PC-9 (cell line): ENCODE data around the gene TRIP6. TPM values are rescaled to one million over a fixed set of nuclear protein-coding genes. Genes with fewer than 3 reads are reported as not detected.
A peak's percentile ranks its signal among the peaks of the same experiment; 100 is the strongest.

ENCODE experiments used
- BruUV-seq: library from RNA; stranded (reverse); fragments of 400-500 nt; replicated peaks from 2 replicates; lab custom pipeline; 2021; lab: Mats Ljungman, UMichigan
- CTCF ChIA-PET: fragments of 300-600 bp; sonication (Branson Sonifier 250); formaldehyde crosslinking; loops from one replicate; lab custom pipeline; 2022; ENCODE audit warnings: antibody characterized with exemption; lab: Charles Lee
- POLR2A ChIA-PET: fragments of 300-600 bp; sonication (Branson Sonifier 250); formaldehyde crosslinking; loops from one replicate; lab custom pipeline; 2022; ENCODE audit warnings: antibody characterized with exemption; ENCODE audit not compliant: unreplicated experiment; lab: Charles Lee
- DNase-seq, 2 experiments: peaks; one replicate each; pipeline versions ENCODE4 v3.0.0 to v3.0.0-alpha.2; 2015 to 2022; ENCODE audit warnings: mixed read lengths in 1 of 2
- H2AFZ ChIP-seq: fragments of 200-600 bp; sonication (generic); 2 replicates; pipeline ENCODE4 v1.8.1; 2017; ENCODE audit warnings: antibody characterized with exemption
- H3F3A ChIP-seq: fragments of 200-600 bp; sonication (generic); 2 replicates; pipeline ENCODE4 v1.8.1; 2017; ENCODE audit warnings: antibody characterized with exemption, mild to moderate bottlenecking, low read depth; ENCODE audit not compliant: insufficient read depth
- H3K27ac ChIP-seq: fragments of 200-600 bp; sonication (generic); 2 replicates; pipeline ENCODE4 v1.6.1; 2016; ENCODE audit warnings: mixed run types
- H3K27me3 ChIP-seq: fragments of 200-600 bp; sonication (generic); 2 replicates; pipeline ENCODE4 v1.6.1; 2016; ENCODE audit warnings: low read depth, mixed run types; ENCODE audit not compliant: insufficient read depth
- H3K36me3 ChIP-seq: fragments of 200-600 bp; sonication (generic); 2 replicates; pipeline ENCODE4 v1.6.1; 2016; ENCODE audit warnings: low read depth, mixed run types
- H3K4me1 ChIP-seq: fragments of 200-600 bp; sonication (generic); replicated peaks from 2 replicates; pipeline ENCODE4 v1.6.1; 2016; ENCODE audit warnings: mixed run types; ENCODE audit not compliant: insufficient read depth
- H3K4me2 ChIP-seq: fragments of 200-600 bp; sonication (generic); 2 replicates; pipeline ENCODE4 v1.6.1; 2017; ENCODE audit warnings: mixed run types
- H3K4me3 ChIP-seq: fragments of 200-600 bp; sonication (generic); 2 replicates; pipeline ENCODE4 v1.6.1; 2016; ENCODE audit warnings: mixed run types
- H3K79me2 ChIP-seq: fragments of 200-600 bp; sonication (generic); 2 replicates; pipeline ENCODE4 v1.6.1; 2017; ENCODE audit warnings: low read depth, mixed run types
- H3K9me2 ChIP-seq: fragments of 200-600 bp; sonication (generic); 2 replicates; pipeline ENCODE4 v1.8.1; 2017; ENCODE audit warnings: mild to moderate bottlenecking; ENCODE audit not compliant: insufficient read depth
- H3K9me3 ChIP-seq: fragments of 200-600 bp; sonication (generic); 2 replicates; pipeline ENCODE4 v1.8.1; 2016; ENCODE audit warnings: low read depth; ENCODE audit not compliant: insufficient read depth
- H4K20me1 ChIP-seq: fragments of 200-600 bp; sonication (generic); 2 replicates; pipeline ENCODE4 v1.8.1; 2017; ENCODE audit not compliant: insufficient read depth
- EZH2 ChIP-seq: fragments of 200-600 bp; sonication (generic); IDR thresholded peaks from 2 replicates; pipeline ENCODE4 v1.8.0; 2017; ENCODE audit warnings: antibody characterized with exemption, low read depth
- intact Hi-C: fragments of 100-400 bp; cut with micrococcal nuclease; formaldehyde crosslinking; loops from one replicate; pipeline ENCODE4 v1.10.0; 2022; ENCODE audit not compliant: unreplicated experiment
- total RNA-seq: library from RNA; stranded (reverse); gene quantifications from 2 replicates; pipeline ENCODE4 v1.2.3, GENCODE V29; 2021
- TF ChIP-seq, protein P1 (sequence below): fragments of 200-600 bp; sonication (generic); conservative IDR thresholded peaks from 2 replicates; pipeline ENCODE4 v1.6.1; 2017; ENCODE audit warnings: mixed run types, antibody characterized with exemption, mild to moderate bottlenecking, moderate library complexity

The TRIP6 gene
- total RNA-seq, 1 experiment from 2014 or later: 89.3 TPM

DNA sequence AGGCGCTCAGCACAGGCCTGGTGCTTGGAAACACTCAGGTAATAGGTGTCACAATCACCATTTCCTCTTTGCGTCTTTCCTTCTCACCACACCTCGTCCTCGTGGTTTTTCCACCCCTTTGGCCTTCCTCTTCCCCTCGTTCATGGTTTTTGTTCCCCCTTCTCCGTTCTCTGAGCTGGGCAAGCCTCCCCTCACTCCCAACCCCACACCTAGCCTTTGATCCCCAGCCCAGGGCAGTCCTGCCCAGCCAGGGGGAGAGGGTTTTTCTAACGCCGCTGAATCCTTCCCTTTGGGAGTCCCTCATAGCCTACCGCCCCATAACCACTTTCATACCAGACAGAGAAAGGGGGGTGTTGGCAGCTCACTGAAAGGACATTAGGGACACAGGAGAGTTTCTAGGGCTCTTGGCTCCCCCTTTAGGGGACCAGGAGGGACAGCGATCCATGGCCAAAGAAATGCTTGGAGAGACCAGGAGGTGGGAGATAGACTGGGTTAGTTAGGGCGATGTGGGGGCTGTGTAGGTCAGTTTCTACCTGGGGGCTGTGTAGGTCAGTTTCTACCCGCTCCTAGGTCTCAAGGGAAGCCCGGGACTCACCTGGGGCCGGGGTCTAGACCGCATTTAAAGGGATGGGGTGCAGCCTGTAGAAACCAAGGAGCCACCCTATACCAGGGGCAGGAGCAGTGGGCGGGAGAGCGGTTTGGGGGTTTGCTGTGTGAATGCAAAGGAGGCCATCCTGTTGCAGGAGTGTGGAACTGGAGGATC lies 41.3 kb upstream of the TRIP6 start:
- H2AFZ ChIP-seq: no peak overlapping the region; the same call in 1 of the 2 replicates

DNA sequence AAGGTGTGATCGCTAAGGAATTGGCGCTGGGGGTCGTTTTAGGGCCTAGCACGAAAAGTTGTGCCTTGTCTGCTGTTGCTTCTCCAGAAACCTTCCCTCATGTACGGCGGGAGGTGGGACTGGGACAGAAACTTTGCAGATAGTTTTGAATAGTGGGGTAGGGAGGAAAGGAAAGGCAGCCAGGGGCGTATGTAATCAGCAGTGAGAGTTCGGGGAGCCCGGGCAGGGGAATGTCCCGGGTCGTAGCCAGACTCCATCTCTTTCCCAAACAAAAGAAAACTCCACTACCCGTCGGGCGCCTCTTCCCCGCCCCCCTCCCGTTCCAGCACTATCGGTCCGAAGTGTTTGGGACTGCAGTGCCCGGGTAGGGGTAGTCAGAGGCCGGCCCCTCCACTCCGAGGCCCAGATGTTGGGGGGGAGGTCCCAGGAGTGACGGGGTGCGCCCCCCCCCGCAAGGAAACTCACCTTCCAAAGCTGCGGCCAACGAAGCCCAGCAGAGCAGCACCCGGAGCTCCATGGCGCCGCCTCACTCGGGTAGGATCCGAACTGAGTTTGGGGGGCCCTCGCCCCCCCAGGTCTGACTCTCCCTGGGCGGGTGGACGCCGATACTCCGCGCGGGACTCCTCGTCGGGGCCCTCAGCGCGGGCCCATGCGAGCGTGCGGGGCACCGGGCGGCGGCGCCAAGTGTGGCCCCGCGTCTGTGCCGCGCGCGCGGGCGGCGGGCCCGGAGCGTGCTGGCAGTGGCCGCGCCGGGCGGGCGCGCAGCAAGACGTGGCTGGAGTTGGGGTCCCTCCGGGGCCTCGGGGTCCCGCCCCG lies 40.5 kb upstream of the TRIP6 start:
- Histone ChIP-seq H3K4me3 (peak overlapping the region; percentile 68), H3F3A (no peaks in the 10 kb centered on the region), H3K9me3 (no peaks in the 10 kb centered on the region), H4K20me1 (0 out of 2 replicates have a peak, but pooled peaks cover 6% of the 10 kb centered on the region), H3K9me2 (no peaks in the 10 kb centered on the region), H3K27me3 (no peaks in the 10 kb centered on the region), H3K27ac (no peak overlapping the region), H3K79me2 (peaks cover 4% of the 10 kb centered on the region; the same call in 1 of the 2 replicates), H3K4me2 (peak overlapping the region; percentile 86), H2AFZ (peak overlapping the region; percentile 87), H3K36me3 (no peaks in the 10 kb centered on the region), H3K4me1 (peaks cover 12% of the 10 kb centered on the region; the same call in 1 of the 2 replicates)
- DNase-seq: peak in 1 of 2 experiments; percentile 8
- BruUV-seq: no TSS peak
- ChIA-PET CTCF (interaction anchor here (0.6 to 1.9 kb wide), 14 partner anchors 9 to 680 kb away, joined by 3 to 14 read pairs (median 6); partner anchors contain the start of genes EPO, POP7 and SLC12A9), POLR2A (interaction anchor here (0.6 to 1.2 kb wide), 7 partner anchors 10 to 310 kb away, joined by 4 to 33 read pairs (median 8); partner anchors contain the start of genes POP7 and SLC12A9)
- TF ChIP-seq EZH2: no peak
- TF ChIP-seq, protein P1, sequence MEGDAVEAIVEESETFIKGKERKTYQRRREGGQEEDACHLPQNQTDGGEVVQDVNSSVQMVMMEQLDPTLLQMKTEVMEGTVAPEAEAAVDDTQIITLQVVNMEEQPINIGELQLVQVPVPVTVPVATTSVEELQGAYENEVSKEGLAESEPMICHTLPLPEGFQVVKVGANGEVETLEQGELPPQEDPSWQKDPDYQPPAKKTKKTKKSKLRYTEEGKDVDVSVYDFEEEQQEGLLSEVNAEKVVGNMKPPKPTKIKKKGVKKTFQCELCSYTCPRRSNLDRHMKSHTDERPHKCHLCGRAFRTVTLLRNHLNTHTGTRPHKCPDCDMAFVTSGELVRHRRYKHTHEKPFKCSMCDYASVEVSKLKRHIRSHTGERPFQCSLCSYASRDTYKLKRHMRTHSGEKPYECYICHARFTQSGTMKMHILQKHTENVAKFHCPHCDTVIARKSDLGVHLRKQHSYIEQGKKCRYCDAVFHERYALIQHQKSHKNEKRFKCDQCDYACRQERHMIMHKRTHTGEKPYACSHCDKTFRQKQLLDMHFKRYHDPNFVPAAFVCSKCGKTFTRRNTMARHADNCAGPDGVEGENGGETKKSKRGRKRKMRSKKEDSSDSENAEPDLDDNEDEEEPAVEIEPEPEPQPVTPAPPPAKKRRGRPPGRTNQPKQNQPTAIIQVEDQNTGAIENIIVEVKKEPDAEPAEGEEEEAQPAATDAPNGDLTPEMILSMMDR: no peak
- intact Hi-C loops: loop anchor here (1.0 to 10.0 kb wide), 10 partner anchors 10 to 282 kb away; partner anchors contain the start of genes FBXO24, GIGYF1, LRCH4 and SLC12A9

More for the DNA sequence above, 41.3 kb upstream of the TRIP6 start:
- H3K27me3 ChIP-seq: no peaks in the 10 kb centered on the region
- peak overlapping the region; percentile 68 for H3K4me3 ChIP-seq
- peak overlapping the region; percentile 86 for H3K4me2 ChIP-seq
- TF ChIP-seq, protein P1: peak; percentile 69
- TF ChIP-seq EZH2: no peak
- H3K36me3 ChIP-seq: no peaks in the 10 kb centered on the region
- ChIA-PET POLR2A (interaction anchor here (0.6 kb wide), 1 partner anchor 356 kb away, joined by 7 read pairs; no protein-coding TSS in a partner anchor), CTCF (interaction anchor here (0.5 to 1.5 kb wide), 5 partner anchors 10 to 120 kb away, joined by 3 to 9 read pairs (median 3); partner anchors contain the start of gene POP7)
- TSS peak; percentile 71 for BruUV-seq
- DNase-seq: peak in 1 of 2 experiments; percentile 54
- no peaks in the 10 kb centered on the region for H3F3A ChIP-seq
- no peak overlapping the region for H3K27ac ChIP-seq
- H3K9me2 ChIP-seq: no peaks in the 10 kb centered on the region
- H3K79me2 ChIP-seq: peaks cover 4% of the 10 kb centered on the region; the same call in 1 of the 2 replicates
- no peaks in the 10 kb centered on the region for H3K9me3 ChIP-seq
- peaks cover 12% of the 10 kb centered on the region; the same call in 1 of the 2 replicates for H3K4me1 ChIP-seq
- H4K20me1 ChIP-seq: 0 out of 2 replicates have a peak, but pooled peaks cover 6% of the 10 kb centered on the region
- intact Hi-C loops: loop anchor here (1.0 to 10.0 kb wide), 8 partner anchors 24 to 281 kb away; partner anchors contain the start of genes FBXO24, GIGYF1, LRCH4 and TRIP6
